ENCODE measurements around the gene SPSB2.
A peak's percentile ranks its signal among the peaks of the same experiment; 100 is the strongest.
"Not testable (repeated sequence)": the region's sequence is repeated elsewhere in the genome, so short reads cannot be mapped to it uniquely, and the experiment has no call there.

The SPSB2 gene, protein sequence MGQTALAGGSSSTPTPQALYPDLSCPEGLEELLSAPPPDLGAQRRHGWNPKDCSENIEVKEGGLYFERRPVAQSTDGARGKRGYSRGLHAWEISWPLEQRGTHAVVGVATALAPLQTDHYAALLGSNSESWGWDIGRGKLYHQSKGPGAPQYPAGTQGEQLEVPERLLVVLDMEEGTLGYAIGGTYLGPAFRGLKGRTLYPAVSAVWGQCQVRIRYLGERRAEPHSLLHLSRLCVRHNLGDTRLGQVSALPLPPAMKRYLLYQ

DNA sequence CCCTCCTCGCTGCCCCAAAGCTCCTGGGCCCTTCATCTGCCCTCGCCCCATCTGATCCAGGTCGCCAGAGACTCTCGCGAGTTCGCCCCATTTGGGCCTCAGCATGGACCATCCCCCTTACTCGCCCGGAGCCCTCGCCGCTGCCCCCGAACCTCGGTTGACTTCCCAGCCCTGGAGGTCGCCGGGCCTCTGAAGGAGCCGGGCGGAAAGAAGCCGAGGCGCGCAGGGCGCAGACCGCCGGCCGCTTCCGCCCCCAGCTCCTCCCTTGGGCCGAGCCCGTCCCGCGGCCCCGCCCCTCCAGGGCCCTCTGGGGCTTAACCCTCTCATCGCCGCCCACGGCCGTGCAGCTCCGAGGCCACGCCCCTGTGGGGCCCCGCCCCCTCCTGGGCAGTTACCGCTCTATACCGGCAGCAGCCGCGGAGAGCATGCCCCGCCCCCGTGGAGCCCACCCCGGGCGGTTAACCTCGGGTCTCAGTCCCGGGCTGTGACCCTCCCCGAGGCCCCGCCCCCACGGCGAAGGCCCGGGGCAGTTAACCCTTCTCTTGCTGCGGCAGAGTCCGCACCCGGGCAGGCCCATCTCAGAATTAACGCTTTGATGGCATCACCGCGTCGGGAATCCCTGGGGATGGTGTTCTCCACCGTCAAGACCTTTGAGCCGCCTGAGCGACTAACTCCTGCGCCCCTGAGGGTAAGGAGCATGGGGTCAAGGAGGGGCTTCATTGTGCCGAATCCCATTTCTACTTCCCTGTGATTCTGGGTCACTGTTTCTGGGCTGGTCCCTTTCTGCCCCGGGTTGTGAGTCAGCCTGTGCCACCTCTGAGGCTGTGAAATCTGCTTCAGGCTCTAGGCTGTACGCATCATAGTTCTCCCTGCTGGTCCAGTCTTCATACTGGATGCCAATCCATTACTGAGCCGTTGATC, at the start of gene SPSB2:
TSS of gene SPSB2 (minus strand) at position 210 of the 921 bp plus-strand sequence. CDS start 402 bp downstream, outside the sequence.
- peak; percentile 78 to 82 for ATAC-seq

DNA sequence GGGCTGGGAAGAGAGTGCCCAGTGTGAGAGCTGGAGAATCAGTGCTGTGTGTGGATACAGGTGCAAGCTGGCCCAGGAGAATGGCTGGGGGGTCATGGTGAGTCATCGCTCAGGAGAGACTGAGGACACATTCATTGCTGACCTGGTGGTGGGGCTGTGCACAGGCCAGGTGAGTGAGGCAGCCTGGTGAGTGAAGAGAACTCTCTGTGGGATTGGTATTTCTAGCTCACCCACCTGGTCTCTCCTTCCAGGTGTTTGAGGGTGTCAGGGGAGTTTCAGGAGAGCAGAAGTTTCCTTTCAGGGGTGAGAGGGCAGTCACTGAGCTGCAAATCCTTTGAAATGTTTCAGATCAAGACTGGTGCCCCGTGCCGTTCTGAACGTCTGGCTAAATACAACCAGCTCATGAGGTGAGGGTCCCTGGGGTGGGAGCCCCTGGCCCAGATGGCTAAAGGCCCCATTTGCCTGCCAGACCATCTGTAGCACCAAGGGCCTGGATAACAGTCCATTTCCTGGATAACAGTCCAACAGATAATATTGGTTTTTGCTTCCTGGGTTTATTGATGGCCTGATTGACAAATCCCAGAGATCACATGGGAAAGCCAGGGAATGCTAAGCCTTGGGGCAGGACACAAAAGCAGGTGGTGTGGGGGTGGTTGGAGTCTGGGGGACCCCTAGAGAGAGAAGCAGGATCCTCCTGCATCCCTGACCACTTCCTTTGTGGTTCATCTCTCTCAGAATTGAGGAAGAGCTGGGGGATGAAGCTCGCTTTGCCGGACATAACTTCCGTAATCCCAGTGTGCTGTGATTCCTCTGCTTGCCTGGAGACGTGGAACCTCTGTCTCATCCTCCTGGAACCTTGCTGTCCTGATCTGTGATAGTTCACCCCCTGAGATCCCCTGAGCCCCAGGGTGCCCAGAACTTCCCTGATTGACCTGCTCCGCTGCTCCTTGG, 49.2 kb upstream of the SPSB2 start:
- ATAC-seq, result no peak

DNA sequence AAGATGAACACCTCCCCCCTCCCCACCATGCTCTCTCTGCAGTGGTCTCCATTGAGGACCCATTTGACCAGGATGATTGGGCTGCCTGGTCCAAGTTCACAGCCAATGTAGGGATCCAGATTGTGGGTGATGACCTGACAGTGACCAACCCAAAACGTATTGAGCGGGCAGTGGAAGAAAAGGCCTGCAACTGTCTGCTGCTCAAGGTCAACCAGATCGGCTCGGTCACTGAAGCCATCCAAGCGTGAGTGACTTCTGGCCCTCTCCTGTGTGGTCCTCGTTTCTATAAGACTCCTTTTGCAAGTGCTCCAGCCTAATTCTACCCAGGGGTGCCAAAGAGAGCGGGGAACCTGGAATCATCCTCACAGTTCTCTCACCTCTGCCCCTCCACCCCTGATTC, 48.4 kb upstream of the SPSB2 start:
- no peak for ATAC-seq

DNA sequence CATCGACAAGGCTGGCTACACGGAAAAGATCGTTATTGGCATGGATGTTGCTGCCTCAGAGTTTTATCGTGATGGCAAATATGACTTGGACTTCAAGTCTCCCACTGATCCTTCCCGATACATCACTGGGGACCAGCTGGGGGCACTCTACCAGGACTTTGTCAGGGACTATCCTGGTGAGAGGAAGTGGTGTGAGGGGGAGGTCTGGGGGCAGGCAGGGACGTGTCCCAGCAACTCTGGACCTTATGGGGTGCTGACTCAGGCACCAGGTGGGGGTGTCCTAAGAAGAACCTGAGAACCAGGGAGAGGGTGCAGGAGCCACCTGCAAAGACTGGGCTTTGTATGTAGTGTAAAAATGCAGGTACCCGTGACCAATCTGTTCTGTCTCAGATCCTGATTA, 46.5 kb upstream of the SPSB2 start:
- ATAC-seq, result no peak

DNA sequence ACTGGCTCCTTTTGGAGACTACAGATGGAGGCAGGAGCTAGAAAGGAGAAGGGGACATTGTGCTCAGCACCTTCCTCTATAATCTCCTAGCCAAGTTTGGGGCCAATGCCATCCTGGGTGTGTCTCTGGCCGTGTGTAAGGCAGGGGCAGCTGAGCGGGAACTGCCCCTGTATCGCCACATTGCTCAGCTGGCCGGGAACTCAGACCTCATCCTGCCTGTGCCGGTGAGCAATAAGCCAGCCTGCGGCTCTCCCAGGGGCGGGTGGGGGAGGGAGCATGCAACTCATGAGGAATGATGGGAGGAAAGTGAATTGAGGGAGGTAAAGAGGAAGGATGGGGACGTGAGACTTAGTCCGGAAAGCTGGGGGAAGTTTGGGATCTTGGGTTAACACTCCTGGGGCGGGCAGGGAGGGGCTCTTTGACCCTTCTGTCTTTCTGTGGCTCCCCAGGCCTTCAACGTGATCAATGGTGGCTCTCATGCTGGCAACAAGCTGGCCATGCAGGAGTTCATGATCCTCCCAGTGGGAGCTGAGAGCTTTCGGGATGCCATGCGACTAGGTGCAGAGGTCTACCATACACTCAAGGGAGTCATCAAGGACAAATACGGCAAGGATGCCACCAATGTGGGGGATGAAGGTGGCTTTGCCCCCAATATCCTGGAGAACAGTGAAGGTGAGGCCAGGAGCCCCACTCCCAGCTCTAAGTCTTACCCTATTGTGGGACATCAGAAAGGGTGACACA, 44.6 kb upstream of the SPSB2 start:
- no peak for ATAC-seq

DNA sequence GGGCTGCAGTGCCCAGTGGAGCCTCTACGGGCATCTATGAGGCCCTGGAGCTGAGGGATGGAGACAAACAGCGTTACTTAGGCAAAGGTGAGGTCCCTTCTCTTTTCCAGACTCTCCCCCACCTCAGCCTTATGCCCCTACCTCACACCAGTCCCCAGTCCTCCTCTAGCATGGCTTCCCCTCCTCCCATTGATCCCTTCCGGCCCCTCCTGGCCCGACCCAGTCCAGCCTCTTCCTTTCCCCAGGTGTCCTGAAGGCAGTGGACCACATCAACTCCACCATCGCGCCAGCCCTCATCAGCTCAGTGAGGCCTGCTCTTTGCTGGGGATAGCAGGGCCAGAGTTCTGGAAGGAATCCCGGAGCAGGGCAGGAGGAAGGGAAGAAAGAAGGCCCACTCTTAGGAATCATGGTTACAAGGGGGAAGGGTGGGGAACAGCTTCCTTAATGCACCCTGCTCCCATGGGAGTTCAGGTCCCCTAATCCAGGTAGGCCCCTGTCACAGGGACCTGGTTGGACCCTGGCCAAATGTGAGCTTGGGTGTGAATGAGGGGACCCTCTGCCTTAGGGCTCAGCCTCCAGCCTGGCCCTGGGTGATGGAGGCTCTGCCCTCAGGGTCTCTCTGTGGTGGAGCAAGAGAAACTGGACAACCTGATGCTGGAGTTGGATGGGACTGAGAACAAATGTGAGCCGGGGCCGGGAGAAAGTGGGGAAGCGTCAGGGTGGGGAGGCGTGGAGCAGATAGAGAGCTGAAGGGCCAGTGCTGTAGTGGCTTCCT, 43.5 kb upstream of the SPSB2 start:
- no peak for ATAC-seq

DNA sequence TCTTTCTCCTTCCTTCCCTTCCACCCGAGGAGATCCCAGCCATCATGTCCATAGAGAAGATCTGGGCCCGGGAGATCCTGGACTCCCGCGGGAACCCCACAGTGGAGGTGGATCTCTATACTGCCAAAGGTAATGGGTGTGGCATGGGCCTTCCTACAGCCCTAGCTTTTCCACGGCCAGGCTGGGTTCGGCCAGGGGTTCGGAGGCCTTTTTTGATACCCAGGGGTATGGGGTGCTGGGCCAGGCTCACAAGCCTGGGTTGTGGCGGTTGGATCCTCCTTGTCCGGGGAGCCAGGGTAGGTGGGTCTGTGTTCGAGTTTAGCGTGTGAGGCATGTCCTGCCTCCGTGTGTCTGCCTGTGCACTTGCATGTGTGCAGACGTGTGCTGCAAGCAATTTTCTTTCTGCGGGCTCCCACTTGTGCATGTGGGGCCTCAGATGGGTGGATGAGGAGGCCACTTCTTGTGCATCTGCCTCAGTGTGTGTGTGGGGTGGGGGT, 42.7 kb upstream of the SPSB2 start:
- no peak for ATAC-seq

DNA sequence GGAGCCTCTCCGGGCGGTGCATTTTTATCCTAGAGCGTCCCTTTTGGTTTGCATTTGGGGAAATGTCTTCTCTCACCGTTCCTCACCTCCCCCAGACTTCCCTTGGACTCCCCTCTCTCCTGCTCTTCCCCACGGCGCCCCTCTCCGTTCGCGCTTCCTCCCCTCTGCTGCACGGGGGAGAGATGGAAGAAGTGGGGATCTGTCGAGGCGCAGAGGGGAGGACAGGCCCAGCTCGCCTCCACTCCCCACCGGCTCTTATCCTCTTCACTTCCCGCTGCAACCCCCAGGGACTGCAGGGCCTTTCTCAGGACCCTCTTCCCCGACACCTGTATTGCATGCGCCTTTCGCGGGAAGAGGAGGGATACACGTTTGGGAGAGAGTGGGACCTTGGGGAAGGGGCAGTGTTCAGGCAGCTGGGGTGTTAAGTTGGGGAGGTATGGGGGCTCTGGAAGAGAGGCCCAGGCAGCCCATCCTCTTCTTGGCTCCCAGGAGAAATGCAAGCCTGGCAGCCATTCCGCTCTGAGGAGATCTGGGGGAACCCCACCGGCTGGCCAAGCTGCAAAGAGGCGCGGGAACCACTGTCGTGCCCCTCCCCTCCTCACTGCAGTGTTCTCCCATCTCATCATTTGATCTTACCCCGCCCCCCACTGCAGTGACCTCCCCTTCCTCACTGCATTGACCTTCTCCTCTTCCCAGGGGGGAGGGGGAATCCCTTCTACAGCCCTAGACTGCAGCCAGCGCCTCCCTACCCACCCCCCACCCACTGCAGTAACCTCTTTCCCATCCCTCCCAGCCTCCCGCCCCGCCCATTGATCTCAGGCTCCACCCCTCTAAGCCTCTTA, 42.1 kb upstream of the SPSB2 start:
- peak in 1 of 2 donors; percentile 3 for ATAC-seq

DNA sequence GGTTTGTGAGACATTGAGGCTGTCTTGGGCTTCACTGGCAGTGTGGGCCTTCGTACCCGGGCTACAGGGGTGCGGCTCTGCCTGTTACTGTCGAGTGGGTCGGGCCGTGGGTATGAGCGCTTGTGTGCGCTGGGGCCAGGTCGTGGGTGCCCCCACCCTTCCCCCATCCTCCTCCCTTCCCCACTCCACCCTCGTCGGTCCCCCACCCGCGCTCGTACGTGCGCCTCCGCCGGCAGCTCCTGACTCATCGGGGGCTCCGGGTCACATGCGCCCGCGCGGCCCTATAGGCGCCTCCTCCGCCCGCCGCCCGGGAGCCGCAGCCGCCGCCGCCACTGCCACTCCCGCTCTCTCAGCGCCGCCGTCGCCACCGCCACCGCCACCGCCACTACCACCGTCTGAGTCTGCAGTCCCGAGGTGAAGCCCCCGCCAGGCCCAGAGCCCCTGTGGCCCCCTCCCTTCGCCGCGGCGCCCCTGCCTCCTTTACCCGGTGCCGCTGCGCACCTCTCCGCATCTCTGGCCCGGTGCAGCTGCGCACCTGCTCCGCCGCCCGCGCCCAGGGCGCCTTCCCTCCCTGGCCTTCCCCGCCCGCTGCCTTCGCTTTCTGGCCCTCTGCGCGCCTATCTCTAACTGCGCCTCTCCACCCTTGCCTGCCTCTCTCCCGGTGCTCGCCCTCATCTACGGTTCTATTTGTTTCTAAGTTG, 41.3 kb upstream of the SPSB2 start, which contains the start of gene ENO2:
TSS of gene ENO2 (plus strand) at position 335 of the 701 bp plus-strand sequence. CDS start 1,253 bp downstream, outside the sequence.
- peak; percentile 96 for ATAC-seq

DNA sequence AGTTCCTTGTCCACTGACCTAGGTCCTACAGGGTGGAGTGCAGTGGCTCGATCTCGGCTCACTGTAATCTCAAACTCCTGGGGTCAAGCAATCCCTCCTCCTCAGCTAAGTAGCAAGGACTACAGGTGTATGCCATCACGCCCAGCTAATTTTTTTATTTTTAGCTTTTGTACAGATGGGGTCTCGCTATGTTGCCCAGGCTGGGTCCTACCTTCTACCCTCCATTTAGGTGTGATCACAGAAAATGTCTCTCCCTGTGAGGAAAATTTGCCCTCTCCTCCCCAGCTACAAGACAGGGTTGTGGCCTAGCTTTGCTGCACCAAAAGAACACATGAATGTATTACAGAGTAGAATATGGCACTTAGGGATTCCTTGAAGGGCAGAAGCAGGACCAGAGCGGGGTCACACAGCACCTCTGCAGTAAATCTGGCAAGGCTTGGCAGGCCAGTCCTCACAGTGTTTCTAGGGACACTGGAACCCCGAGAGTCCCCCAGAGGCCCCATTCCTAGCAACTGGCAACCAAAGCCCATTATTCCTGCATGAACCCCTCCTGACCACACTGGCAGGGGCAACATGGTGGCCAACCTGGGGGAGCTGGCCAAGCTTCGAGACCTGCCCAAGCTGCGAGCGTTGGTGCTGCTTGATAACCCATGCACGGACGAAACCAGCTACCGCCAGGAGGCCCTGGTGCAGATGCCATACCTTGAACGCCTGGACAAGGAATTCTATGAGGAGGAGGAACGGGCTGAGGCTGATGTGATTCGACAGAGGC, 39.2 kb upstream of the SPSB2 start:
- ATAC-seq, result no peak

DNA sequence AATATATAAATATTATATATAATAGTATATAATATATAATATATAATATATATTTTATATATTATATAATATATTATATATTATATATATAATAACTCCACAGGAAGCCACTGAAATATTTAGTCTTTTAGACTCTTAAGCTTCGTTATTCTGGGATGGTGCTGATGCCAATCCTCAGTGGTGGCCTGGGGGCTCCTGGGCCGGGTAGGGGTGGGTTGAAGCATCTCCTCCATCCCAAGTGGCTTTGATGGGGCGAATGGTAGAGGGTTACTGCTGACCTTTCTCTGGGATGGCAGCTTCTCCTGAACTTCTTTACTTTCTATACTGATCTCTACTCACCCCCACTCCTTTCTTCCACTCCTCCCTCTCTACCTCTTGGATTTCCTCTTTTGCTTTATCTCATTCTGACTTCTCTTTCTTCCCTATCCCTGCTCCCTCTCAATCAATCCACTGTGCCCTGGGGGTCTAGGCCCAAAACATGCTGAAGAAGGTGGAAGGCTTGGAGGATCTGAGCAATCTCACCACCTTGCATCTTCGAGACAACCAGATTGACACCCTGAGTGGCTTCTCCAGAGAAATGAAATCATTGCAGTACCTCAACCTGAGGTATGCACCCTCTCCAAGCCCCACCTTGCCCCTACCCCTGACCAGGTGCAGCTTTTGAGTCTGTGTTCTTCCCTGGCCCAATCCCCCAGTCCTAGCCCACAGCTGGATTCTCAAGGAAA, 36.5 kb upstream of the SPSB2 start:
- no peak for ATAC-seq

DNA sequence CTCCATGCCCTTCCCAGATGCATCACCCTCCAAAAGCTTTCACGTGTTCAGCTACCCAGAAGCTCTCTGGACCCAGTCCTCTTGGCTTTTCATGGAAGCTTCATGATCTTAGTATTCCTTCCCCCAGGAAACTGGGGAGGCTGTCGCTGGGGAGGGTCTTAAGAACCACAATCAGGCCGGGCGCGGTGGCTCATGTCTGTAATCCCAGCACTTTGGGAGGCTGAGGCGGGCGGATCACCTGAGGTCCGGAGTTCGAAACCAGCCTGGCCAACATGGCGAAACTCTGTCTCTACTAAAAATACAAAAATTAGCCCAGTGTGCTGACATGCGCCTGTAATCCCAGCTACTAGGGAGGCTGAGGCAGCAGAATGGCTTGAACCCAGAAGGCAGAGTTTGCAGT, 35.0 kb upstream of the SPSB2 start:
- not testable (repeated sequence) for ATAC-seq

DNA sequence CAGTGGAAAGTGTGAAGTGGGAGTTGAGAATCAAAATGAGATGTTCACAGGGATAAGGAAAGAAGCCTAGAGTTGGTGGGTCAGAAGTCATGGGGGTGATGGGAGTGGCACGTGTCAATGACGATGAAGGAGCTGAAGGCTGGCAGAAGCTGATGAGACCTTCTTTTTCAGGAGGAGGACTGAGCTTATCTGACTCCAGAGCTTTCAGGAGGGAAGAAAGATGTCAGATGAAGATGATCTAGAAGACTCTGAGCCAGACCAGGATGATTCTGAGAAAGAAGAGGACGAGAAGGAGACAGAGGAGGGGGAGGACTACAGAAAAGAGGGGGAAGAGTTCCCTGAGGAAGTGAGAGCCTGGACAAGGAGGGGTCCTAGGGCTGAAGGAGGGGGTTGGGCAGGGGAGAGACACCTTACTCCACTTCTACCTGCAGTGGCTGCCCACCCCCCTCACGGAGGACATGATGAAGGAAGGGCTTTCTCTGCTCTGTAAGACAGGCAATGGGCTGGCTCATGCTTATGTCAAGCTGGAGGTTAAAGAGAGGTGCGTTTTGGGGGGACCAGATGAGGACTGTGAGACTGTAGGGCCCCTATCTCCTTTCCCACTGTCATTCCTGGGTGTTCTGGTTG, 32.4 kb upstream of the SPSB2 start:
- ATAC-seq, result no peak

DNA sequence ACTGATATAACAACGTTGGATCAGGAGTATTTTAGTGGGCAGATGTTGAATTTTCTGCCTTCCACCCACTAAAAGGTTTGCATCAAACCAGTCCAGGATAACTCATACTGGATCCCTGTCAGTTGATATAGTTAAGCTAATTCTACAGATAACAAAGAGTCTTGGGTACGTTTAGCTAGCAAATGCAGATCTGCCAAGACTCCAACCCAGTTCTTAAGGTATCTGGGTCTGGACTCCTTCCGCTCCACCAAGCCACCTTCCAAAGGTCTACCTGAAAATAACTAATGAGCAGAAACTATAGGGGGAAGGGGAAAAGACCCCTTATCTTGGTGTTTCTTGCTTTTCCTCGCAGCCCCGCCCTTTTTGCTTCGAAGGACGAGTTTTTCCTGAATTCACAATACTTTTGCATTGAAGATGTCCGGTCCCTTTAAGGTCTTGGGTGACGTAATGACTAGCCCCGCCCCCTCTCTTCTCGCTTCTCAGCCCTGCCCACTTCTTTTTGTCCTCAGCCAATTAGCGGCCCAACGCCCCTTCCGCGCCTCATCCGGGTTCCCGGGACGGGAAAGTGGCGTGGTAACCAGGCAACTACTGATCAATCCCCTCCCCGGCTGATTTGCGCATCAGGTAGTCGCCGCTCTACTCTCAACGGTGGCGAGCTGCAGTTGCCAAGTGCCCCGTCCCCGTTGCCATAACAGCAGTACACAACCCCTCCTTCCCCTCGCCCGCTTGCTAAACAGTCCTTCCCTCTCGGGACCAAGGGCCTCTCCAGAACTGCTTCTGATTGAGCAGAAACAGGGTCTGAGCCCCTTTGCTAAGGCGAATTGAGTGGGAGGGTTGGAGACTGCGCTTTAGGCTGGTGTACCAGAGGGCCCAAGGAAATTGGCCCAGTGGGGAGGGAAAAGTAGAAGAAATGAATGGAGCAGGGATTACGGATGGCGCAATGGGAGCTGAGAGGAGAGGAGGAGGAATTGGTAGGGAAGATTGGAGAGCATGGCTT, 31.5 kb upstream of the SPSB2 start, which contains the start of gene LRRC23:
TSS of gene LRRC23 (plus strand) at position 543 of the 997 bp plus-strand sequence. CDS start 812 bp downstream, outside the sequence.
- ATAC-seq, result peak; percentile 98 to 99

DNA sequence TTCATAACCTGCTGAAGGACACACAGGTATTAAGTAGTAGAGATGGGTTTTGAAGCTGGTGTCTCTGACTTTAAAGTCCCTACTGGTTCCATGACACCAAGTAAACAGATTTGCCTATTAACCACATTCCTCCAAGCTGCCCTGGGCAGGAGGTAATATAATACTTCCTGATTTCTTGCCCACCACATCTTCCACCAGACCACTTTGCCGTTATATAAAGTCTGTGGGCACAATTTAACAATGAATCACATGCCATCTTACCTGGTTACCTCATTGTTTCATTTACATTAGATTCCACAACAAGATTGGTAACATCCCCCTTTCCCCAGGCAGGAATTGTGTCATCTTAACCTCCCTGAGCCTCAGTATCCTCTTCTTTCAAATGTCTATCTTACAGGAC, 30.6 kb upstream of the SPSB2 start:
- ATAC-seq, result no peak

DNA sequence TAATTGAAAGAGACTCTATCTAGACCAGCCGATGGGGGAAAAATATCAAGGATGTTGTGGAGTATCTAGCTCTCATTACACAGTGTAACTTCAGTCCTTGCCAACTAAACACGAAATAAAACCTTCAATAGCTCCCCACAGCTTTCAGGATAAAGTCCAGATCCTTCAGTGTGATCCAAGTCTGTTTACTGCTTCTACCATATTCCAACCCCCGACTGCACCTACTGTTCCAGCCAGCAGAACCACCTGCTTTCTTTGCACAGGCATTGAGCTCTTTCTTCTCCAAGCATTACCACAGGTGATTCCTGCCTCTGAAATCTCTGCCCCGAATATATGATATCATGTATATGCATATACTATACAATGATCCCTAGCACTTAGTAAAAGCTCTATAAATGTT, 29.3 kb upstream of the SPSB2 start:
- ATAC-seq, result no peak
